ENCODE measurements around the gene CAMTA1. TPM values are rescaled to one million over a fixed set of nuclear protein-coding genes. Genes with fewer than 3 reads are reported as not detected.

CAMTA1 gene
- total and polyA plus RNA-seq, 9 of the 15 experiments (the other 6 are each of a cell fraction or from before 2014, with no cell fraction given) = 43.9 to 161 (median 65.9) TPM

- TF ChIP-seq PATZ1 (CRISPR knock-in tag; IDR thresholded peaks at IDR 0.05; ENCODE audit: borderline replicate concordance) = no peak
- no peak for TF ChIP-seq TARDBP (IDR thresholded peaks at IDR 0.05)
- TF ChIP-seq NEUROD1 (IDR thresholded peaks at IDR 0.05; ENCODE audit: borderline replicate concordance, low read depth, low read length, partially characterized antibody) = no peak
- no peak for TF ChIP-seq POLR2G (IDR thresholded peaks at IDR 0.05; ENCODE audit: low read depth, low read length)
- no peak for TF ChIP-seq SREBF2 (CRISPR knock-in tag; IDR thresholded peaks at IDR 0.05)
Measured at GRCh38 chr1:7358425-7358824, 573.2 kb downstream of the CAMTA1 start (continued).

- DNase-seq (ENCODE audit: extremely low read depth in 1 of 4, low spot score in 3 of 4) = no peak
- FAIRE-seq = no peak
- no peaks in the 10 kb centered on the region for H3K79me2 ChIP-seq (ENCODE audit: control insufficient read depth, insufficient read depth, low read length)
- H3K9ac ChIP-seq (ENCODE audit: insufficient read depth in 1 of 2, low read depth in 2 of 2, low read length in 2 of 2) = no peak overlapping the region
- no peak overlapping the region for H3K4me3 ChIP-seq
- 4% methylated on average over 6 of the region's 6 CpGs for WGBS (ENCODE audit: insufficient coverage, low coverage, missing lambda C conversion rate)
- ATAC-seq = no peak
- H3K36me3 ChIP-seq (ENCODE audit: control insufficient read depth, insufficient read depth, low read length) = no peaks in the 10 kb centered on the region
- H4K20me1 ChIP-seq (replicated peaks; ENCODE audit: control insufficient read depth, insufficient read depth, low read length) = no peaks in the 10 kb centered on the region; the same call in 1 of the 2 replicates
- intact Hi-C loops (cut with micrococcal nuclease) (no loop called here), in situ Hi-C loops (cut with MboI) (no loop called here)
- H3K27ac ChIP-seq (ENCODE audit: extremely low read depth, low read depth, low read length) = no peak overlapping the region
- no TSS peak for BruUV-seq (replicated peaks)
- no peaks in the 10 kb centered on the region for H3K4me1 ChIP-seq (replicated peaks in 1 of 2; ENCODE audit: control insufficient read depth in 2 of 2, insufficient read depth in 2 of 2, low read length in 2 of 2)
- H2AFZ ChIP-seq (ENCODE audit: low read depth, low read length) = no peak overlapping the region
- H3K4me2 ChIP-seq (ENCODE audit: insufficient read depth, low read length) = no peak overlapping the region
- ChIA-PET CTCF (ENCODE audit: low intra/inter-chr PET ratio) (no interaction called here), POLR2A (interaction anchor here (0.5 to 1.4 kb wide), 2 partner anchors 10 to 147 kb away, joined by 3 read pairs; no protein-coding TSS in a partner anchor)
- peaks cover 2 to 6% of the 10 kb centered on the region in 2 experiments; a peak in 3 of 5 replicates for H3K27me3 ChIP-seq (ENCODE audit: control insufficient read depth in 2 of 2, insufficient read depth in 2 of 2, low read length in 2 of 2)
- H3K9me1 ChIP-seq (ENCODE audit: control insufficient read depth, insufficient read depth, low read length) = no peaks in the 10 kb centered on the region
- H3K9me3 ChIP-seq (replicated peaks; ENCODE audit: control insufficient read depth, insufficient read depth, low read depth, low read length) = no peaks in the 10 kb centered on the region
- TF ChIP-seq SFPQ (IDR thresholded peaks at IDR 0.05; ENCODE audit: low read depth, low read length) (no peak), NR2F6 (CRISPR knock-in tag; IDR thresholded peaks at IDR 0.05) (no peak), CC2D1A (IDR thresholded peaks at IDR 0.05) (no peak), MLLT1 (IDR thresholded peaks at IDR 0.05) (no peak), RBM15 (IDR thresholded peaks at IDR 0.05; ENCODE audit: insufficient read depth, low read length) (no peak), PHB (CRISPR knock-in tag; IDR thresholded peaks at IDR 0.05) (no peak), MXD1 (CRISPR knock-in tag; IDR thresholded peaks at IDR 0.05; ENCODE audit: borderline replicate concordance, poor library complexity, severe bottlenecking) (no peak), TBL1XR1 (IDR thresholded peaks at IDR 0.05; ENCODE audit: low read length in 2 of 2) (no peak), STAT5A (IDR thresholded peaks at IDR 0.05; ENCODE audit: borderline replicate concordance, low read length) (no peak), MLX (CRISPR knock-in tag; conservative IDR thresholded peaks at IDR 0.05) (no peak)
Measured at GRCh38 chr1:7360526-7360925, 575.3 kb downstream of the CAMTA1 start.
